Esophagus muscularis mucosa (tissue), 4 donors: ENCODE results near the gene LAMA3. TPM values are rescaled to one million over a fixed set of nuclear protein-coding genes. Genes with fewer than 3 reads are reported as not detected.
A peak's percentile ranks its signal among the peaks of the same experiment; 100 is the strongest.

Source experiments
- DNase-seq: peaks from one replicate; pipeline ENCODE4 v3.0.0-alpha.2; 2017; ENCODE audit errors: extremely low spot score
- H3K27ac ChIP-seq, 4 donors: fragments of 200-600 bp; sonication (generic); replicated peaks in 1 of 4; 1 replicate in 3 of 4; 2 replicates in 1 of 4; pipeline ENCODE4 v1.5.1; 2016 to 2019; ENCODE audit warnings: mild to moderate bottlenecking in 1 of 4
- H3K27me3 ChIP-seq, 4 donors: fragments of 200-600 bp; sonication (generic); one replicate each; pipeline versions ENCODE4 v1.5.1 to v1.6.0; 2016 to 2019
- H3K36me3 ChIP-seq, 4 donors: fragments of 200-600 bp; sonication (generic); one replicate each; pipeline ENCODE4 v1.5.1; 2016 to 2019
- H3K4me1 ChIP-seq, 4 donors: fragments of 200-600 bp; sonication (generic); one replicate each; pipeline ENCODE4 v1.5.1; 2016 to 2019
- H3K4me3 ChIP-seq, 4 donors: fragments of 200-600 bp; sonication (generic); 1 replicate in 2 of 4; 2 replicates in 2 of 4; pipeline ENCODE4 v1.5.1; 2016 to 2019; ENCODE audit warnings: mild to moderate bottlenecking in 4 of 4, moderate library complexity in 1 of 4
- H3K9me3 ChIP-seq, 4 donors: fragments of 200-600 bp; sonication (generic); 1 replicate in 3 of 4; 2 replicates in 1 of 4; pipeline ENCODE4 v1.5.1; 2016 to 2019
- CTCF ChIP-seq, 3 experiments: fragments of 200-600 bp in 2 of 3; fragments of 450-650 bp in 1 of 3; sonication (generic) in 2 of 3; IDR thresholded peaks; one replicate each; pipeline ENCODE4 v1.5.1; 2017 to 2019; ENCODE audit warnings: antibody characterized with exemption in 3 of 3, mild to moderate bottlenecking in 2 of 3, moderate library complexity in 1 of 3
- EP300 ChIP-seq: sonication (generic); formaldehyde crosslinking; IDR thresholded peaks from one replicate; pipeline ENCODE4 v1.6.1; 2017; ENCODE audit warnings: antibody characterized with exemption
- POLR2A ChIP-seq: fragments of 450-650 bp; IDR thresholded peaks from one replicate; pipeline ENCODE4 v1.6.1; 2017; ENCODE audit warnings: antibody characterized with exemption, moderate library complexity, mild to moderate bottlenecking, low read depth
- POLR2AphosphoS5 ChIP-seq, 2 donors: sonication (generic); formaldehyde crosslinking; IDR thresholded peaks; one replicate each; pipeline ENCODE4 v1.6.1; 2017; ENCODE audit warnings: antibody characterized with exemption in 2 of 2
- WGBS: methylation state at CpG from one replicate; pipeline ENCODE4 v1.1.5; 2018; 5-methylcytosine and 5-hydroxymethylcytosine counted together
- intact Hi-C: fragments of 100-400 bp; cut with DNase I; formaldehyde crosslinking; loops from one replicate; pipeline ENCODE4 v1.15.1; 2023
- total RNA-seq, 4 donors: library from RNA; depleted of rRNA; stranded (reverse); fragments of >200 nt; gene quantifications; one replicate each; pipeline versions ENCODE4 v1.1.0 to v1.2.1, GENCODE V29; 2016

Gene LAMA3
- total RNA-seq, 4 donors from 2014 or later, result 7.5 to 12.9 (median 11.7) TPM

DNA sequence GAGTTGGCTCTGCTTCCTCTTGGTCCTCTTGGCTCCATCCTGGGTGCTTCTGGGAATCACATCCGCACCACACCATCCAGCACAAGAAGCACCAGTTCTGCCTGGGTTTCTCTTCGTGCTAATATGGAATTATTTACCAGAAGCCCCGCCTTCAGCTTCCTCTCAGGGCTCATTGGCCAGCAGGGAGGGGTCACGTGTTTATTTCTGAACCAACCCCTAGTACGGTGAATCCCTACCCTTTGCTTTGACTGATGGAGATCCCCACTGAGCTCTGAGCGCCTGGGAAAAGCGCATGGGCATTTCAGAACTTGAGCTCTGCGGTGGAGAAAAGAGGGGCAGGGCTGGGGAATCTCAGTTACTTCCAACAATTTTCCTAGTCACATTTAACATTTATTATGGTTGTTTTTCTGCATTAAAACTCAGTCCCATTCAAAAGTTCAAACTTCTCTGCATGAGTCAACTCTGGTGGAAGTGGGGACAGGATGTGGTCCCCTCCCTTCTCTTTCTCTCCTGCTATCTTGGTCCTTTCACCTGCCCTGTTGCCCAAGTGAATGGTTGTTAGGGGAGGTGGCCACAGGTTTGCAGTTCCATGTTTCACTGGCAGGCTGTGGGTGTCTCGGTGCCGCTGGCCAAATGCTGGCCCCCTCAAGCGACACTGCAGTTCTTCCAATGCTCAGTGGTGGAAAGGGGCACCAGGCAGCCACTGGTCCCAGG, 248.9 kb downstream of the LAMA3 start:
- Histone ChIP-seq H3K9me3 (no peaks in the 10 kb centered on the region), H3K36me3 (peaks cover 0 to 18% (median 0%) of the 10 kb centered on the region in 4 donors), H3K4me3 (no peak overlapping the region), H3K27ac (no peak overlapping the region), H3K27me3 (no peaks in the 10 kb centered on the region), H3K4me1 (peaks cover 6 to 16% (median 10%) of the 10 kb centered on the region in 4 donors)
- intact Hi-C loops, result no loop called here
- no peak for TF ChIP-seq POLR2AphosphoS5 (IDR thresholded peaks at IDR 0.05)
- TF ChIP-seq EP300, result no peak
- no peak for TF ChIP-seq CTCF (IDR thresholded peaks at IDR 0.05)
- no peak for TF ChIP-seq POLR2A
- no peak for DNase-seq
- WGBS, result 88% methylated on average over 11 of the region's 11 CpGs

GRCh38 chr18:23938901-23939341, 249.7 kb downstream of the LAMA3 start:
- DNase-seq, result no peak
- Histone ChIP-seq H3K27ac (peak overlapping the region in 3 of 4 donors; percentile 41 to 70 (median 44)), H3K27me3 (no peaks in the 10 kb centered on the region), H3K36me3 (peaks cover 0 to 16% (median 0%) of the 10 kb centered on the region in 4 donors), H3K4me3 (no peak overlapping the region), H3K9me3 (no peaks in the 10 kb centered on the region), H3K4me1 (peaks cover 6 to 15% (median 12%) of the 10 kb centered on the region in 4 donors)
- TF ChIP-seq POLR2AphosphoS5 (IDR thresholded peaks at IDR 0.05) (no peak), EP300 (no peak), CTCF (IDR thresholded peaks at IDR 0.05) (no peak), POLR2A (no peak)
- WGBS, result 85% methylated on average over 5 of the region's 5 CpGs
- intact Hi-C loops, result no loop called here

DNA sequence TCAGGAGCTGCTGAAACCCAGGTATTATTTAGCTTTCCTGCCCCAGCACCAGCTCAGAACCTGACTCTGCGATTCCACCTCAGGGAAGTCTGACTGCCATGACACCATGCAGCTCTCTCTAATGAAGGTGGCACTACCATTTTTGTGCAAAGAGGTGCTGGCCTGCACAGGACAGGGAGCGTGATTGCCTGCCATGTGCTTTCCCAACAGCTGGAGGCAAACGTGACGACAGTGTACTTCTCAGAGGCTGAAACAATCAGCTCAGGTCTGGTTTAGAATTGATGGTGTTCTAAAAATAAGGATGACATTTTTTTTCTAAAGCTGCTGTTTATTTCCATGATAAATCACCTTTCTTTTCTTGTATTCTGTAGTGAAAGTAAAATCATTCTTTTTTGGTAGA, 250.1 kb downstream of the LAMA3 start:
- Histone ChIP-seq H3K36me3 (peaks cover 0 to 16% (median 0%) of the 10 kb centered on the region in 4 donors), H3K4me3 (no peak overlapping the region), H3K9me3 (no peaks in the 10 kb centered on the region), H3K4me1 (peaks cover 6 to 17% (median 16%) of the 10 kb centered on the region in 4 donors), H3K27me3 (no peaks in the 10 kb centered on the region), H3K27ac (peak overlapping the region in 3 of 4 donors; percentile 41 to 70 (median 44))
- intact Hi-C loops, result no loop called here
- 61% methylated on average over 4 of the region's 4 CpGs for WGBS
- no peak for TF ChIP-seq CTCF (IDR thresholded peaks at IDR 0.05)
- TF ChIP-seq EP300, result no peak
- no peak for TF ChIP-seq POLR2A
- TF ChIP-seq POLR2AphosphoS5 (IDR thresholded peaks at IDR 0.05), result peak; percentile 33 to 86
- DNase-seq, result no peak

DNA sequence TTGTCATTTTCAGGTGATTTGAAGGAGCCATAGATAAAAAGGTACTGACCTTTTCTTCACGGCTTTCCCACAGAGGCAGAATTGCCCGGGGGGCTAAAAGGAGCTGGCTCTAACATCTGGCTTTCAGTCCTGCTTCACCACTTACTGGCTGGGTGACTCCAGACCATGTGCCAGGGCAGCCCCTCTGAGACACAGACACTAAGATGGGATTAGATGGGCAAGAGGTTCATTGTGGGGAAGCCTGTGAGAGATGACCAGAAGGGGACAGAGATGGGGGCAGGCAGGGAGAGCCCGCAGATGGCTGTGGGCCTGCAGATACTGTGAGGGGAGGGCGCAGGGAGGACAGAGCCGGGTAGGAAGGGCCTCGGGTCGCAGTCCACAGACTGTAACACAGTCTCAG, 250.6 kb downstream of the LAMA3 start:
- TF ChIP-seq POLR2AphosphoS5 (IDR thresholded peaks at IDR 0.05), result no peak
- no peak for TF ChIP-seq EP300
- TF ChIP-seq CTCF (IDR thresholded peaks at IDR 0.05), result no peak
- TF ChIP-seq POLR2A, result no peak
- Histone ChIP-seq H3K36me3 (peaks cover 0 to 16% (median 0%) of the 10 kb centered on the region in 4 donors), H3K27me3 (no peaks in the 10 kb centered on the region), H3K4me3 (no peak overlapping the region), H3K4me1 (peaks cover 6 to 23% (median 20%) of the 10 kb centered on the region in 4 donors), H3K9me3 (no peaks in the 10 kb centered on the region), H3K27ac (peak overlapping the region; percentile 2 to 70 (median 35))
- intact Hi-C loops, result no loop called here
- WGBS, result 84% methylated on average over 7 of the region's 7 CpGs
- no peak for DNase-seq
